PC-3 (cell line): ENCODE measurements around the gene DCD. TPM values are rescaled to one million over a fixed set of nuclear protein-coding genes. Genes with fewer than 3 reads are reported as not detected.

Experiments
- ATAC-seq: fragments of 200-7000 bp; cut with Tn5 transposase; 2 replicates; pipeline ENCODE4 v1.9.1; 2020; ENCODE audit warnings: mild to moderate bottlenecking, moderate library complexity
- BruUV-seq: library from RNA; stranded (reverse); fragments of 400-500 nt; replicated peaks from 2 replicates; lab custom pipeline; 2021; lab: Mats Ljungman, UMichigan
- CTCF ChIA-PET: fragments of 300-600 bp; sonication (Branson Sonifier 250); formaldehyde crosslinking; loops from one replicate; lab custom pipeline; 2022; ENCODE audit warnings: antibody characterized with exemption; lab: Charles Lee
- POLR2A ChIA-PET: fragments of 300-600 bp; sonication (Branson Sonifier 250); formaldehyde crosslinking; loops from one replicate; lab custom pipeline; 2022; ENCODE audit warnings: antibody characterized with exemption; ENCODE audit not compliant: unreplicated experiment; lab: Charles Lee
- DNase-seq: peaks from one replicate; pipeline ENCODE4 v3.0.0-alpha.2; 2015
- H2AFZ ChIP-seq: fragments of 300-600 bp; sonication (generic); 2 replicates; pipeline ENCODE4 v1.6.0; 2016; ENCODE audit warnings: antibody characterized with exemption, low read length
- H3F3A ChIP-seq: fragments of 300-600 bp; sonication (generic); one replicate; pipeline ENCODE4 v1.6.0; 2017; ENCODE audit warnings: antibody characterized with exemption, low read length, control low read depth, mild to moderate bottlenecking; ENCODE audit not compliant: unreplicated experiment
- H3K27ac ChIP-seq: fragments of 300-600 bp; sonication (generic); 2 replicates; pipeline ENCODE4 v1.5.1; 2016; ENCODE audit warnings: mild to moderate bottlenecking, low read length
- H3K27me3 ChIP-seq: fragments of 300-600 bp; sonication (generic); 2 replicates; pipeline ENCODE4 v1.6.1; 2016; ENCODE audit warnings: low read length, mixed read lengths
- H3K36me3 ChIP-seq: fragments of 300-600 bp; sonication (generic); 2 replicates; pipeline ENCODE4 v1.6.1; 2016; ENCODE audit warnings: low read depth, mixed run types, low read length, mixed read lengths
- H3K4me1 ChIP-seq: fragments of 300-600 bp; sonication (generic); 2 replicates; pipeline ENCODE4 v1.5.1; 2016; ENCODE audit warnings: low read length; ENCODE audit not compliant: insufficient read depth
- H3K4me2 ChIP-seq: fragments of 300-600 bp; sonication (generic); 2 replicates; pipeline ENCODE4 v1.6.0; 2016; ENCODE audit warnings: low read length
- H3K4me3 ChIP-seq: fragments of 300-600 bp; sonication (generic); 2 replicates; pipeline ENCODE4 v1.5.1; 2016; ENCODE audit warnings: mild to moderate bottlenecking, low read length, mixed read lengths
- H3K79me2 ChIP-seq: fragments of 300-600 bp; sonication (generic); 2 replicates; pipeline ENCODE4 v1.6.1; 2017; ENCODE audit warnings: low read length, mixed read lengths
- H3K9ac ChIP-seq: fragments of 300-600 bp; sonication (generic); 2 replicates; pipeline ENCODE4 v1.6.0; 2016; ENCODE audit warnings: mild to moderate bottlenecking, low read length
- H3K9me2 ChIP-seq: fragments of 300-600 bp; sonication (generic); replicated peaks from 2 replicates; pipeline ENCODE4 v1.6.1; 2016; ENCODE audit warnings: mixed run types, low read length, mixed read lengths
- H3K9me3 ChIP-seq: fragments of 300-600 bp; sonication (generic); 2 replicates; pipeline ENCODE4 v1.6.1; 2016; ENCODE audit warnings: low read length, mixed read lengths
- H4K20me1 ChIP-seq: fragments of 300-600 bp; sonication (generic); 2 replicates; pipeline ENCODE4 v1.6.1; 2016; ENCODE audit warnings: low read length, mixed read lengths
- CTCF ChIP-seq: fragments of 300-600 bp; sonication (generic); conservative IDR thresholded peaks from 2 replicates; pipeline ENCODE4 v1.5.1; 2017; ENCODE audit warnings: antibody characterized with exemption, low read depth, mild to moderate bottlenecking, low read length
- EZH2 ChIP-seq: fragments of 300-600 bp; sonication (generic); IDR thresholded peaks from one replicate; pipeline ENCODE4 v1.6.1; 2017; ENCODE audit warnings: antibody characterized with exemption, mild to moderate bottlenecking, low read length; ENCODE audit not compliant: unreplicated experiment
- EZH2phosphoT487 ChIP-seq: fragments of 300-600 bp; sonication (generic); IDR thresholded peaks from 2 replicates; pipeline ENCODE4 v1.6.1; 2018; ENCODE audit warnings: mild to moderate bottlenecking, antibody characterized with exemption, low read length, borderline replicate concordance
- intact Hi-C: fragments of 100-400 bp; cut with micrococcal nuclease; formaldehyde crosslinking; loops from 2 replicates; pipeline ENCODE4 v1.9.0; 2023
- total RNA-seq: library from RNA; depleted of rRNA; stranded (reverse); fragments of >200 nt; gene quantifications from 2 replicates; pipeline ENCODE4 v1.2.3, GENCODE V29; 2014

The DCD gene
- total RNA-seq, 1 experiment from 2014 or later: not detected

GRCh38 chr12:54624315-54625279 lies 23.6 kb downstream of the DCD start:
- H3K9ac ChIP-seq: no peak overlapping the region
- BruUV-seq: no TSS peak
- no peaks in the 10 kb centered on the region for H3K79me2 ChIP-seq
- H3K27ac ChIP-seq: no peak overlapping the region
- no peaks in the 10 kb centered on the region for H3K4me1 ChIP-seq
- no peaks in the 10 kb centered on the region for H3F3A ChIP-seq
- H3K4me2 ChIP-seq: no peak overlapping the region
- no peak for DNase-seq
- peaks cover 23% of the 10 kb centered on the region for H3K27me3 ChIP-seq
- H3K9me2 ChIP-seq: no peaks in the 10 kb centered on the region
- no peaks in the 10 kb centered on the region for H4K20me1 ChIP-seq
- CTCF ChIA-PET: no interaction called here
- H3K4me3 ChIP-seq: no peak overlapping the region
- H3K36me3 ChIP-seq: no peaks in the 10 kb centered on the region
- no peak overlapping the region for H2AFZ ChIP-seq
- TF ChIP-seq EZH2phosphoT487 (no peak), CTCF (no peak), EZH2 (no peak)
- POLR2A ChIA-PET: no interaction called here
- intact Hi-C loops: no loop called here
- H3K9me3 ChIP-seq: no peaks in the 10 kb centered on the region
- ATAC-seq: no peak

DNA sequence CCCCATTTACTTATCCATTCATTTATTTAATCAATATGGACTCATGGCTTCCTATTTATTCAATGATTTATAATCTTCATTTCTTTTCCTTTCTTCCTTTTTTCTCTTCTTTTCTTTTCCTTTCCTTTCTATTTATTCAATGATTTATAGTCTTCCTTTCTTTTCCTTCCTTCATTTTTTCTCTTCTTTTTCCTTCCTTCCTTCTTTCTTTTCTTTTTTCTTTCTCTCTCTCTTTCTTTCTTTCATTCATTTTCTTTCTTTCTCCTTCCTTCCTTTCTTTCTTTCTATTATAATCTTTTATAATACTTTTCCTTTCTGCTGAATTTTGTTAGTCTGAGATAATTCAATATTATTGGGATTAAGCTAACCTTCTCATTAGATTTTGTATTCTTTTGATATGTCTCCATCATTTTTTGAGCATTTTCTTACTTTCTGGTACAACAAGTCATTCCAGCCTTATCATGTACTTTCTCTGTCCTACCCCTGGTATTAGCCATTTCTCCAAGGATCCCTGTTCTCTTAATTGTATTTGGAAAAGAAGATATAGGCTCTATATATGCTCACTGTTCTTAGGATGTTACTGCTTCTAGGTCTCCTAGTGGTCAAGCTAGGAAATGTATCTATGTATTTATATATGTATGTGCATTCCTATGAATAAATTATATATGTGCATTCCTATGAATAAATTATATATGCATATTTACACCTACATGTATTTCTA lies 25.5 kb downstream of the DCD start:
- ATAC-seq (peak; percentile 68), DNase-seq (peak; percentile 47)
- TF ChIP-seq EZH2phosphoT487 (no peak), CTCF (peak; percentile 55)
- H3K4me2 ChIP-seq: no peak overlapping the region
- ChIA-PET POLR2A (no interaction called here), CTCF (no interaction called here)
- no peaks in the 10 kb centered on the region for H3F3A ChIP-seq
- no peak overlapping the region for H2AFZ ChIP-seq
- no peaks in the 10 kb centered on the region for H4K20me1 ChIP-seq
- H3K27me3 ChIP-seq: peaks cover 36% of the 10 kb centered on the region
- BruUV-seq: no TSS peak
- H3K27ac ChIP-seq: no peak overlapping the region
- intact Hi-C loops: loop anchor here (2.0 kb wide), 1 partner anchor 44 kb away; no protein-coding TSS in a partner anchor
- H3K9me2 ChIP-seq: no peaks in the 10 kb centered on the region
- H3K36me3 ChIP-seq: no peaks in the 10 kb centered on the region
- no peak overlapping the region for H3K4me3 ChIP-seq
- no peak overlapping the region for H3K9ac ChIP-seq
- H3K9me3 ChIP-seq: no peaks in the 10 kb centered on the region
- H3K79me2 ChIP-seq: no peaks in the 10 kb centered on the region
- H3K4me1 ChIP-seq: no peaks in the 10 kb centered on the region
